Measurements from ENCODE around the gene SLC1A5. TPM values are rescaled to one million over a fixed set of nuclear protein-coding genes. Genes with fewer than 3 reads are reported as not detected.
"Not testable (repeated sequence)": the region's sequence is repeated elsewhere in the genome, so short reads cannot be mapped to it uniquely, and the experiment has no call there.

The SLC1A5 gene
- total and polyA plus RNA-seq, 2 donors (not counting 3 experiments of a cell fraction or from before 2014, with no cell fraction given): 114 TPM

GRCh38 chr19:46809534-46810272, 21.3 kb upstream of the SLC1A5 start:
- peak; percentile 83 for TF ChIP-seq MAX (IDR thresholded peaks at IDR 0.05; ENCODE audit: insufficient read depth, insufficient read length)
- TF ChIP-seq, protein P1, sequence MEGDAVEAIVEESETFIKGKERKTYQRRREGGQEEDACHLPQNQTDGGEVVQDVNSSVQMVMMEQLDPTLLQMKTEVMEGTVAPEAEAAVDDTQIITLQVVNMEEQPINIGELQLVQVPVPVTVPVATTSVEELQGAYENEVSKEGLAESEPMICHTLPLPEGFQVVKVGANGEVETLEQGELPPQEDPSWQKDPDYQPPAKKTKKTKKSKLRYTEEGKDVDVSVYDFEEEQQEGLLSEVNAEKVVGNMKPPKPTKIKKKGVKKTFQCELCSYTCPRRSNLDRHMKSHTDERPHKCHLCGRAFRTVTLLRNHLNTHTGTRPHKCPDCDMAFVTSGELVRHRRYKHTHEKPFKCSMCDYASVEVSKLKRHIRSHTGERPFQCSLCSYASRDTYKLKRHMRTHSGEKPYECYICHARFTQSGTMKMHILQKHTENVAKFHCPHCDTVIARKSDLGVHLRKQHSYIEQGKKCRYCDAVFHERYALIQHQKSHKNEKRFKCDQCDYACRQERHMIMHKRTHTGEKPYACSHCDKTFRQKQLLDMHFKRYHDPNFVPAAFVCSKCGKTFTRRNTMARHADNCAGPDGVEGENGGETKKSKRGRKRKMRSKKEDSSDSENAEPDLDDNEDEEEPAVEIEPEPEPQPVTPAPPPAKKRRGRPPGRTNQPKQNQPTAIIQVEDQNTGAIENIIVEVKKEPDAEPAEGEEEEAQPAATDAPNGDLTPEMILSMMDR (IDR thresholded peaks at IDR 0.05; ENCODE audit: extremely low read depth in 1 of 2, insufficient read depth in 1 of 2, low read depth in 1 of 2, low read length in 2 of 2): no peak

DNA sequence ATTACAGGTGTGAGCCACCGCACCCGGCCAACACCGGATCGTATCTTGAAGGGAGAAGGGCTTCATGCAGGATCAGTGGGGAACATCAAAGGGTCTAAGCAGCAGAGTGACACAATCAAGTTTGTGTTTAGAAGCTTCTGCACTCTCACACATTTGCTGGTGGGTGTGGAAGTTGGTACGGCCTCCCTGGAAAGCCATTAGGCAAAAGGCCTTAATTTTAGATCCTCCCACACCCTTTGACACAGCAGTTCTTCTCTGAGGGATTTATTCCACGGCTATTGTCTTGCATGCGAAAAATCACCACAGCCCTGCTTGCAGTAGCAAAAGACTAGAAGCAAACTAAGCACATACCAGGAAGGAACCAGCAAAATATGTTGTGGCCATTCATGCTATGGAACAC, 18.3 kb upstream of the SLC1A5 start:
- no peaks in the 10 kb centered on the region for H3K4me1 ChIP-seq (ENCODE audit: control insufficient read depth, extremely low read depth, insufficient read depth, low read length)
- H3K79me2 ChIP-seq (ENCODE audit: control insufficient read depth, insufficient read depth, low read length): no peaks in the 10 kb centered on the region
- no peaks in the 10 kb centered on the region for H3K27me3 ChIP-seq (ENCODE audit: control insufficient read depth in 2 of 2, insufficient read depth in 2 of 2, low read length in 2 of 2)
- DNase-seq (ENCODE audit: low read depth, low spot score) (no peak), FAIRE-seq (no peak)
- no peaks in the 10 kb centered on the region for H3K9me1 ChIP-seq (replicated peaks; ENCODE audit: control insufficient read depth, extremely low read depth, insufficient read depth, low read length)
- dilution Hi-C loops (cut with MboI; ENCODE audit: extremely low pct_ligation_motif_present, low sequenced_read_pairs): no loop called here
- BruUV-seq (replicated peaks): no TSS peak
- H4K20me1 ChIP-seq (replicated peaks; ENCODE audit: control insufficient read depth, extremely low read depth, insufficient read depth, low read length): no peaks in the 10 kb centered on the region
- no peak for TF ChIP-seq JUN (IDR thresholded peaks at IDR 0.05; ENCODE audit: borderline replicate concordance, insufficient read depth, insufficient read length, low read depth)
- H3K36me3 ChIP-seq (ENCODE audit: control insufficient read depth in 2 of 2, extremely low read depth in 1 of 2, insufficient read depth in 2 of 2, low read length in 2 of 2): no peaks in the 10 kb centered on the region
- H3K4me2 ChIP-seq (ENCODE audit: insufficient read depth, low read length): no peak overlapping the region
- no peak overlapping the region for H3K9ac ChIP-seq (replicated peaks; ENCODE audit: extremely low read depth, insufficient read depth, low read length)
- H2AFZ ChIP-seq (ENCODE audit: low read depth, low read length): no peak overlapping the region
- H3K4me3 ChIP-seq (replicated peaks in 1 of 3; ENCODE audit: insufficient read depth in 1 of 3, low read depth in 1 of 3, low read length in 3 of 3): no peak overlapping the region
- H3K27ac ChIP-seq (ENCODE audit: insufficient read depth, low read depth, low read length): no peak overlapping the region
- intact Hi-C loops (cut with micrococcal nuclease): no loop called here
- POLR2A ChIA-PET: no interaction called here
- H3K9me3 ChIP-seq (replicated peaks; ENCODE audit: control insufficient read depth, insufficient read depth, low read length): no peaks in the 10 kb centered on the region
- CTCF ChIA-PET: interaction anchor here (1.1 kb wide), 1 partner anchor 37 kb away, joined by 3 read pairs; no protein-coding TSS in a partner anchor

More at GRCh38 chr19:46809534-46810272, 21.3 kb upstream of the SLC1A5 start:
- H3K9me3 ChIP-seq (replicated peaks; ENCODE audit: control insufficient read depth, insufficient read depth, low read length): no peaks in the 10 kb centered on the region
- dilution Hi-C loops (cut with MboI; ENCODE audit: extremely low pct_ligation_motif_present, low sequenced_read_pairs) (no loop called here), intact Hi-C loops (cut with micrococcal nuclease) (no loop called here)
- H3K9ac ChIP-seq (replicated peaks; ENCODE audit: extremely low read depth, insufficient read depth, low read length): no peak overlapping the region
- H3K79me2 ChIP-seq (ENCODE audit: control insufficient read depth, insufficient read depth, low read length): no peaks in the 10 kb centered on the region
- FAIRE-seq (no peak), DNase-seq (ENCODE audit: low read depth, low spot score) (no peak)
- no peak overlapping the region for H3K27ac ChIP-seq (ENCODE audit: insufficient read depth, low read depth, low read length)
- no peak overlapping the region for H2AFZ ChIP-seq (ENCODE audit: low read depth, low read length)
- no peaks in the 10 kb centered on the region for H3K27me3 ChIP-seq (ENCODE audit: control insufficient read depth in 2 of 2, insufficient read depth in 2 of 2, low read length in 2 of 2)
- CTCF ChIA-PET: no interaction called here
- H4K20me1 ChIP-seq (replicated peaks; ENCODE audit: control insufficient read depth, extremely low read depth, insufficient read depth, low read length): no peaks in the 10 kb centered on the region
- POLR2A ChIA-PET: no interaction called here
- peaks cover 15% of the 10 kb centered on the region for H3K4me1 ChIP-seq (ENCODE audit: control insufficient read depth, extremely low read depth, insufficient read depth, low read length)
- no peak overlapping the region for H3K4me2 ChIP-seq (ENCODE audit: insufficient read depth, low read length)
- H3K9me1 ChIP-seq (replicated peaks; ENCODE audit: control insufficient read depth, extremely low read depth, insufficient read depth, low read length): no peaks in the 10 kb centered on the region
- no TSS peak for BruUV-seq (replicated peaks)
- H3K36me3 ChIP-seq (ENCODE audit: control insufficient read depth in 2 of 2, extremely low read depth in 1 of 2, insufficient read depth in 2 of 2, low read length in 2 of 2): no peaks in the 10 kb centered on the region
- no peak overlapping the region for H3K4me3 ChIP-seq (replicated peaks in 1 of 3; ENCODE audit: insufficient read depth in 1 of 3, low read depth in 1 of 3, low read length in 3 of 3)

- FAIRE-seq; H3K4me1 ChIP-seq (ENCODE audit: control insufficient read depth, extremely low read depth, insufficient read depth, low read length); H3K9me3 ChIP-seq (replicated peaks; ENCODE audit: control insufficient read depth, insufficient read depth, low read length); H3K4me3 ChIP-seq (replicated peaks in 1 of 3; ENCODE audit: insufficient read depth in 1 of 3, low read depth in 1 of 3, low read length in 3 of 3); H4K20me1 ChIP-seq (replicated peaks; ENCODE audit: control insufficient read depth, extremely low read depth, insufficient read depth, low read length); POLR2A ChIA-PET; H3K27ac ChIP-seq (ENCODE audit: insufficient read depth, low read depth, low read length); H3K4me2 ChIP-seq (ENCODE audit: insufficient read depth, low read length); dilution Hi-C loops (cut with MboI; ENCODE audit: extremely low pct_ligation_motif_present, low sequenced_read_pairs); H2AFZ ChIP-seq (ENCODE audit: low read depth, low read length); H3K27me3 ChIP-seq (ENCODE audit: control insufficient read depth in 2 of 2, insufficient read depth in 2 of 2, low read length in 2 of 2); BruUV-seq (replicated peaks); H3K9me1 ChIP-seq (replicated peaks; ENCODE audit: control insufficient read depth, extremely low read depth, insufficient read depth, low read length); H3K9ac ChIP-seq (replicated peaks; ENCODE audit: extremely low read depth, insufficient read depth, low read length); H3K36me3 ChIP-seq (ENCODE audit: control insufficient read depth in 2 of 2, extremely low read depth in 1 of 2, insufficient read depth in 2 of 2, low read length in 2 of 2); intact Hi-C loops (cut with micrococcal nuclease); H3K79me2 ChIP-seq (ENCODE audit: control insufficient read depth, insufficient read depth, low read length); DNase-seq (ENCODE audit: low read depth, low spot score): not testable (repeated sequence)
- CTCF ChIA-PET: interaction anchor here (0.9 to 2.1 kb wide), 5 partner anchors 16 to 208 kb away, joined by 3 to 8 read pairs (median 3); no protein-coding TSS in a partner anchor
These were observed 16.0 kb upstream of the SLC1A5 start for GRCh38 chr19:46804432-46804831.

Data from endothelial cell of umbilical vein (primary cell).